ENCODE results near the gene BCL11B. TPM values are rescaled to one million over a fixed set of nuclear protein-coding genes. Genes with fewer than 3 reads are reported as not detected.

BCL11B gene
- total and polyA plus RNA-seq, 9 of the 15 experiments (the other 6 are each of a cell fraction or from before 2014, with no cell fraction given): 0.09 TPM; not detected in 8

DNA sequence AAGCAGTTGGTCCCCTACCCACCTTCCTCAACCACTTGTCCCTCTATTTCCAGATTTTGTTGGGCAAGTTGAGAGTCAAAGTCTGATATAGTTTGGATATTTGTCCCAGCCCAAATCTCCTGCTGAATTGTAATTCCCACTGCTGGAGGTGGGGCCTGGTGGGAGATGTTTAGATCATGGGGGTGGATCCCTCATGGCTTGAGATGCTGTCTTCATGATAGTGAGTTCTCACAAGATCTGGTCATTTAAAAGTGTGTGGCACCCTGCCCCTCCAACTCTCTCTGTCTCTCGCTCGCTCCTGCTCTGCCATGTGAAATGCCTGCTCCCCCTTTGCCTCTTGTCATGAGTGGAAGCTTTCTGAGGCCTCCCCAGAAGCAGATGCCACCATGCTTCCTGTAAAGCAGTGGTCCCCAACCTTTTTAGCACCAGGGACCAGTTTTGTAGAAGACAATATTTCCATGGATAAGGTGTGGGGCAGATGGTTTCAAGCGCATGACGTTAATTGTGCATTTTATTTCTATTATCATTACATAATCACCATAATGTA is 37.3 kb upstream of the BCL11B start (continued):
- TF ChIP-seq, protein P1, sequence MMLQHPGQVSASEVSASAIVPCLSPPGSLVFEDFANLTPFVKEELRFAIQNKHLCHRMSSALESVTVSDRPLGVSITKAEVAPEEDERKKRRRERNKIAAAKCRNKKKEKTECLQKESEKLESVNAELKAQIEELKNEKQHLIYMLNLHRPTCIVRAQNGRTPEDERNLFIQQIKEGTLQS (IDR thresholded peaks at IDR 0.05): no peak
- TF ChIP-seq, protein P1 (CRISPR knock-in tag; conservative IDR thresholded peaks at IDR 0.05): no peak
- TF ChIP-seq, protein P2, sequence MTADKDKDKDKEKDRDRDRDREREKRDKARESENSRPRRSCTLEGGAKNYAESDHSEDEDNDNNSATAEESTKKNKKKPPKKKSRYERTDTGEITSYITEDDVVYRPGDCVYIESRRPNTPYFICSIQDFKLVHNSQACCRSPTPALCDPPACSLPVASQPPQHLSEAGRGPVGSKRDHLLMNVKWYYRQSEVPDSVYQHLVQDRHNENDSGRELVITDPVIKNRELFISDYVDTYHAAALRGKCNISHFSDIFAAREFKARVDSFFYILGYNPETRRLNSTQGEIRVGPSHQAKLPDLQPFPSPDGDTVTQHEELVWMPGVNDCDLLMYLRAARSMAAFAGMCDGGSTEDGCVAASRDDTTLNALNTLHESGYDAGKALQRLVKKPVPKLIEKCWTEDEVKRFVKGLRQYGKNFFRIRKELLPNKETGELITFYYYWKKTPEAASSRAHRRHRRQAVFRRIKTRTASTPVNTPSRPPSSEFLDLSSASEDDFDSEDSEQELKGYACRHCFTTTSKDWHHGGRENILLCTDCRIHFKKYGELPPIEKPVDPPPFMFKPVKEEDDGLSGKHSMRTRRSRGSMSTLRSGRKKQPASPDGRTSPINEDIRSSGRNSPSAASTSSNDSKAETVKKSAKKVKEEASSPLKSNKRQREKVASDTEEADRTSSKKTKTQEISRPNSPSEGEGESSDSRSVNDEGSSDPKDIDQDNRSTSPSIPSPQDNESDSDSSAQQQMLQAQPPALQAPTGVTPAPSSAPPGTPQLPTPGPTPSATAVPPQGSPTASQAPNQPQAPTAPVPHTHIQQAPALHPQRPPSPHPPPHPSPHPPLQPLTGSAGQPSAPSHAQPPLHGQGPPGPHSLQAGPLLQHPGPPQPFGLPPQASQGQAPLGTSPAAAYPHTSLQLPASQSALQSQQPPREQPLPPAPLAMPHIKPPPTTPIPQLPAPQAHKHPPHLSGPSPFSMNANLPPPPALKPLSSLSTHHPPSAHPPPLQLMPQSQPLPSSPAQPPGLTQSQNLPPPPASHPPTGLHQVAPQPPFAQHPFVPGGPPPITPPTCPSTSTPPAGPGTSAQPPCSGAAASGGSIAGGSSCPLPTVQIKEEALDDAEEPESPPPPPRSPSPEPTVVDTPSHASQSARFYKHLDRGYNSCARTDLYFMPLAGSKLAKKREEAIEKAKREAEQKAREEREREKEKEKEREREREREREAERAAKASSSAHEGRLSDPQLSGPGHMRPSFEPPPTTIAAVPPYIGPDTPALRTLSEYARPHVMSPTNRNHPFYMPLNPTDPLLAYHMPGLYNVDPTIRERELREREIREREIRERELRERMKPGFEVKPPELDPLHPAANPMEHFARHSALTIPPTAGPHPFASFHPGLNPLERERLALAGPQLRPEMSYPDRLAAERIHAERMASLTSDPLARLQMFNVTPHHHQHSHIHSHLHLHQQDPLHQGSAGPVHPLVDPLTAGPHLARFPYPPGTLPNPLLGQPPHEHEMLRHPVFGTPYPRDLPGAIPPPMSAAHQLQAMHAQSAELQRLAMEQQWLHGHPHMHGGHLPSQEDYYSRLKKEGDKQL (CRISPR knock-in tag; IDR thresholded peaks at IDR 0.05; ENCODE audit: borderline replicate concordance): no peak
- TF ChIP-seq SIRT6 (IDR thresholded peaks at IDR 0.05; ENCODE audit: low read depth, low read length) (no peak), MIER1 (IDR thresholded peaks at IDR 0.05; ENCODE audit: low read depth) (no peak)
